Dedifferentiated amniotic fluid mesenchymal stem cell (primary cell): Measurements from ENCODE around the gene RGS10.

ENCODE experiments used
- DNase-seq: peaks from one replicate; pipeline ENCODE4 v3.0.0-alpha.2; 2016; ENCODE audit errors: extremely low spot score

Gene RGS10

GRCh38 chr10:119497243-119497642 is 45.3 kb downstream of the RGS10 start:
- no peak for DNase-seq

- DNase-seq = no peak
These were observed 46.2 kb downstream of the RGS10 start for GRCh38 chr10:119496273-119496672.

GRCh38 chr10:119495545-119495944 is 47.0 kb downstream of the RGS10 start:
- DNase-seq = no peak

GRCh38 chr10:119495021-119495505 is 47.5 kb downstream of the RGS10 start:
- no peak for DNase-seq

- no peak for DNase-seq
These were observed 48.1 kb downstream of the RGS10 start for GRCh38 chr10:119494236-119495020.

- DNase-seq = no peak
These were observed 49.4 kb downstream of the RGS10 start for GRCh38 chr10:119493155-119493554.

GRCh38 chr10:119491966-119492757 is 50.4 kb downstream of the RGS10 start:
- DNase-seq = no peak

- DNase-seq = no peak
These were observed 52.6 kb downstream of the RGS10 start for GRCh38 chr10:119489991-119490326.

GRCh38 chr10:119488675-119489074 is 53.8 kb downstream of the RGS10 start:
- DNase-seq = no peak

- DNase-seq = no peak
These were observed 58.7 kb downstream of the RGS10 start for GRCh38 chr10:119483839-119484238.

- no peak for DNase-seq
These were observed 59.5 kb downstream of the RGS10 start for GRCh38 chr10:119483001-119483400.

GRCh38 chr10:119481781-119482426 is 60.6 kb downstream of the RGS10 start:
- DNase-seq = no peak

- no peak for DNase-seq
These were observed 61.9 kb downstream of the RGS10 start for GRCh38 chr10:119480667-119481066.

GRCh38 chr10:119479532-119479931 is 63.0 kb downstream of the RGS10 start:
- DNase-seq = no peak

- no peak for DNase-seq
These were observed 63.6 kb downstream of the RGS10 start for GRCh38 chr10:119478811-119479341.

GRCh38 chr10:119478111-119478802 is 64.3 kb downstream of the RGS10 start:
- DNase-seq = no peak

- DNase-seq = no peak
These were observed 65.1 kb downstream of the RGS10 start for GRCh38 chr10:119477444-119477843.

GRCh38 chr10:119474606-119475005 is 67.9 kb downstream of the RGS10 start:
- DNase-seq = no peak

- DNase-seq = no peak
These were observed 68.7 kb downstream of the RGS10 start for GRCh38 chr10:119473771-119474170.

GRCh38 chr10:119470920-119471702 is 71.4 kb downstream of the RGS10 start:
- no peak for DNase-seq

- DNase-seq = no peak
These were observed 72.7 kb downstream of the RGS10 start for GRCh38 chr10:119469846-119470245.
